Neutrophil (primary cell): ENCODE data around the gene CHODL.

Experiments used
- H3K27ac ChIP-seq: fragments of 200-600 bp; sonication (generic); 2 replicates; pipeline ENCODE4 v1.5.1; 2016; ENCODE audit warnings: mild to moderate bottlenecking, moderate library complexity
- H3K27me3 ChIP-seq: fragments of 200-600 bp; sonication (generic); 2 replicates; pipeline ENCODE4 v1.6.0; 2016; ENCODE audit warnings: mild to moderate bottlenecking
- H3K36me3 ChIP-seq: fragments of 200-600 bp; sonication (generic); 2 replicates; pipeline ENCODE4 v1.5.1; 2017
- H3K4me1 ChIP-seq, 2 experiments: fragments of 200-600 bp in 1 of 2; sonication (generic) in 1 of 2; 1 replicate in 1 of 2; 2 replicates in 1 of 2; pipeline versions ENCODE4 v1.5.1 to v1.6.1; 2013 to 2016; ENCODE audit warnings: low read depth in 1 of 2, low read length in 1 of 2, mild to moderate bottlenecking in 1 of 2, moderate library complexity in 1 of 2; ENCODE audit not compliant: control insufficient read depth in 1 of 2, insufficient read depth in 1 of 2
- H3K4me3 ChIP-seq, 2 experiments: fragments of 200-600 bp in 1 of 2; sonication (generic) in 1 of 2; 1 replicate in 1 of 2; 2 replicates in 1 of 2; pipeline ENCODE4 v1.5.1; 2013 to 2016; ENCODE audit warnings: low read depth in 1 of 2, low read length in 1 of 2, mild to moderate bottlenecking in 1 of 2, moderate library complexity in 1 of 2
- H3K9me3 ChIP-seq: fragments of 200-600 bp; sonication (generic); 2 replicates; pipeline ENCODE4 v1.5.1; 2016
- TF ChIP-seq, protein P1 (sequence below): fragments of 200-600 bp; sonication (generic); IDR thresholded peaks from 2 replicates; pipeline ENCODE4 v1.5.1; 2016; ENCODE audit warnings: antibody characterized with exemption

Gene CHODL, protein sequence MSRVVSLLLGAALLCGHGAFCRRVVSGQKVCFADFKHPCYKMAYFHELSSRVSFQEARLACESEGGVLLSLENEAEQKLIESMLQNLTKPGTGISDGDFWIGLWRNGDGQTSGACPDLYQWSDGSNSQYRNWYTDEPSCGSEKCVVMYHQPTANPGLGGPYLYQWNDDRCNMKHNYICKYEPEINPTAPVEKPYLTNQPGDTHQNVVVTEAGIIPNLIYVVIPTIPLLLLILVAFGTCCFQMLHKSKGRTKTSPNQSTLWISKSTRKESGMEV

DNA sequence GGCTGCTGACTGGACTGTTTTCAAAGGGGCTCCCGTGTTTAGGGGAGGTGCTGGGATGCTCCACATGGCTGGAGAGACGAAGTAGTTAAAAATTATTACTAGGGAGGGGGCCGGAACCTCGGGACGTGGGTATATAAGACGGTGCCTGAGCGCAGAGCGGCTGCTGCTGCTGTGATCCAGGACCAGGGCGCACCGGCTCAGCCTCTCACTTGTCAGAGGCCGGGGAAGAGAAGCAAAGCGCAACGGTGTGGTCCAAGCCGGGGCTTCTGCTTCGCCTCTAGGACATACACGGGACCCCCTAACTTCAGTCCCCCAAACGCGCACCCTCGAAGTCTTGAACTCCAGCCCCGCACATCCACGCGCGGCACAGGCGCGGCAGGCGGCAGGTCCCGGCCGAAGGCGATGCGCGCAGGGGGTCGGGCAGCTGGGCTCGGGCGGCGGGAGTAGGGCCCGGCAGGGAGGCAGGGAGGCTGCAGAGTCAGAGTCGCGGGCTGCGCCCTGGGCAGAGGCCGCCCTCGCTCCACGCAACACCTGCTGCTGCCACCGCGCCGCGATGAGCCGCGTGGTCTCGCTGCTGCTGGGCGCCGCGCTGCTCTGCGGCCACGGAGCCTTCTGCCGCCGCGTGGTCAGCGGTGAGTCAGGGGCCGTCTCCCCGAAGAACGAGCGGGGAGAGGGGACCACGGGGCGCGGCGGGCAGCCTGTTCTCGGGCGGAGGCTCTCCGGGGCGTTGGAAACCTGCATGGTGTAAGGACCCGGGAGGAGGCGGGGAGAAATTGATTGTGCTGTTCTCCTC, at the start of gene CHODL:
Gene CHODL (plus strand): TSS at position 163 of the 793 bp plus-strand sequence. CDS start 391 bp downstream, at position 554.
- TF ChIP-seq, protein P1, sequence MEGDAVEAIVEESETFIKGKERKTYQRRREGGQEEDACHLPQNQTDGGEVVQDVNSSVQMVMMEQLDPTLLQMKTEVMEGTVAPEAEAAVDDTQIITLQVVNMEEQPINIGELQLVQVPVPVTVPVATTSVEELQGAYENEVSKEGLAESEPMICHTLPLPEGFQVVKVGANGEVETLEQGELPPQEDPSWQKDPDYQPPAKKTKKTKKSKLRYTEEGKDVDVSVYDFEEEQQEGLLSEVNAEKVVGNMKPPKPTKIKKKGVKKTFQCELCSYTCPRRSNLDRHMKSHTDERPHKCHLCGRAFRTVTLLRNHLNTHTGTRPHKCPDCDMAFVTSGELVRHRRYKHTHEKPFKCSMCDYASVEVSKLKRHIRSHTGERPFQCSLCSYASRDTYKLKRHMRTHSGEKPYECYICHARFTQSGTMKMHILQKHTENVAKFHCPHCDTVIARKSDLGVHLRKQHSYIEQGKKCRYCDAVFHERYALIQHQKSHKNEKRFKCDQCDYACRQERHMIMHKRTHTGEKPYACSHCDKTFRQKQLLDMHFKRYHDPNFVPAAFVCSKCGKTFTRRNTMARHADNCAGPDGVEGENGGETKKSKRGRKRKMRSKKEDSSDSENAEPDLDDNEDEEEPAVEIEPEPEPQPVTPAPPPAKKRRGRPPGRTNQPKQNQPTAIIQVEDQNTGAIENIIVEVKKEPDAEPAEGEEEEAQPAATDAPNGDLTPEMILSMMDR = no peak
- peaks cover 56% of the 10 kb centered on the region for H3K27me3 ChIP-seq
- H3K36me3 ChIP-seq = no peaks in the 10 kb centered on the region
- no peak within 1 kb of the TSS for H3K4me3 ChIP-seq
- no peaks in the 10 kb centered on the region for H3K4me1 ChIP-seq
- no peak within 1 kb of the TSS for H3K27ac ChIP-seq
- no peaks in the 10 kb centered on the region for H3K9me3 ChIP-seq

DNA sequence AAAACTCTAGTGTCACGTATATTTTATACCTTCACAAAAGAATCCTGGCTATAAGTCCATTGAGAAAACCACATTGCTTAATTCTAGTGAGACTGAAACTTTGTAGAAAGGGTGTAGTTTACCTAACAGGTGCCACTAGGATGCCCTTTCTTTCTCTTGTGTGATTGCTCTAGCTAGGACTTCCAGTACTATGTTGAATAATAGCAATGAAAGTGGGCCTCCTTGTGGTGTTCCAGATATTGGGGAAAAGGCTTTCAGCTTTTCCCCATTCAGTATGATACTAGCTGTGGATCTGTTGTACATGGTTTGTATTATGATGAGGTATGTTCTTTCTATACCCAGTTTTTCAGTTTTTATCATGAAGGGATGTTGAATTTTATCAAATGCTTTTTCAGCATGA, 39.7 kb upstream of the CHODL start:
- no peaks in the 10 kb centered on the region for H3K9me3 ChIP-seq
- H3K4me3 ChIP-seq = no peak overlapping the region
- no peaks in the 10 kb centered on the region for H3K36me3 ChIP-seq
- H3K4me1 ChIP-seq = no peaks in the 10 kb centered on the region
- no peak overlapping the region for H3K27ac ChIP-seq
- TF ChIP-seq, protein P1 = no peak
- no peaks in the 10 kb centered on the region for H3K27me3 ChIP-seq

DNA sequence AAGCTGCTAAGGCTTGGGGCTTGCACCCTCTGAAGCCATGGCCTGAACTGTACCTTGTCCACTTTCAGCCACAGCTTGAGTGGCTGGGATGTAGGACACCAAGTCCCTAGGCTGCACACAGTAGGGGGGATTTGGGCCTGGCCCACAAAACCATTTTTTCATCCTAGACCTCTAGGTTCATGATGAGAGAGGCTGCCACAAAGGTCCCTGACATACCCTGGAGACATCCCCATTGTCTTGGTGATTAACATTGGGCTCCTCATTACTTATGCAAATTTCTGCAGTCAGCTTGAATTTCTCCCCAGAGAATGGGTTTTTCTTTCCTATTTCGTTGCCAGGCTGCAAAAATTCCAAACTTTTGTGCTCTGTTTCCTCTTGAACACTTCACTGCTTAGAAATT, 26.3 kb upstream of the CHODL start:
- no peaks in the 10 kb centered on the region for H3K27me3 ChIP-seq
- H3K9me3 ChIP-seq = no peaks in the 10 kb centered on the region
- no peak overlapping the region for H3K27ac ChIP-seq

DNA sequence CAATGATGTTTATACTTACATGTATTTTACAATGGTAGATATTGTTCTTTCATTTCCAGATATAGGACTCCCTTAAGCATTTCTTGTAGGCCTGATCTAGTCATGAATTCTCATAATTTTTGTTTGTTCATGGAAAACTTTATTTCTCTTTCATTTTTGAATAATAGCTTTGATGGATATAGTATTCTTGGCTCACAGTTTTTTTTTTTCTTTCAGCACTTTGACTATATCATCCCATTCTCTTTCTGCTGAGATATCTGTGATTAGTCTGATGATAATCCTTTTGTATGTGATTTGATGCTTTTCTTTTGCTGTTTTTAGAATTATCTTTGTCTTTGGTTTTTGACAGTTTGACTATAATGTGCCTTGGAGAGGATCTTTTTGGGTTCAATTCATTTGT, 24.1 kb upstream of the CHODL start:
- H3K27ac ChIP-seq = no peak overlapping the region
- no peaks in the 10 kb centered on the region for H3K4me1 ChIP-seq
- H3K27me3 ChIP-seq = no peaks in the 10 kb centered on the region
- H3K4me3 ChIP-seq = no peak overlapping the region
- H3K36me3 ChIP-seq = no peaks in the 10 kb centered on the region
- TF ChIP-seq, protein P1 = no peak
- no peaks in the 10 kb centered on the region for H3K9me3 ChIP-seq

More for the DNA sequence above, 26.3 kb upstream of the CHODL start:
- H3K36me3 ChIP-seq = no peaks in the 10 kb centered on the region
- no peaks in the 10 kb centered on the region for H3K4me1 ChIP-seq
- no peak overlapping the region for H3K4me3 ChIP-seq
- TF ChIP-seq, protein P1 = no peak

DNA sequence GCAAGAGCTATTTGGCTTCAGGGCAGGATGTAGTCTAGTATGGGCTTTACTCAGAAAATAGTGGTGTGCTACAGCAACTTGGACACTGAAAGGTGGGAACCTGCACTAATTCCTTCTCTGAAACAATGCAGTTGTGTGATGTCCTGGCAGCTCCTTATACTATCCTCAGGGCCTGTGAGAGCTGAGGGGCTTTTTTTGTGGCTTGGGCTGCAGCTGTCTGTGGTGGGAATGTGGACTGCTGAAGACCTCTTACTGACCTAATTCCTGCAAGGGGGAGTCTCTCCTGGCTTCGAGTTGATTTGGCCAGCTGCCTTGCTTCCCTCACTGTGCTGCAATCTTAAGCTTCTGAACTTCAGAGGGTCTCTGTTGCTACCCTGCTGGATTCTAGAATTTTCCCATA, 22.3 kb upstream of the CHODL start:
- H3K27me3 ChIP-seq = no peaks in the 10 kb centered on the region
- no peaks in the 10 kb centered on the region for H3K36me3 ChIP-seq
- H3K9me3 ChIP-seq = no peaks in the 10 kb centered on the region
- H3K4me1 ChIP-seq = no peaks in the 10 kb centered on the region
- H3K4me3 ChIP-seq = no peak overlapping the region
- TF ChIP-seq, protein P1 = no peak
- no peak overlapping the region for H3K27ac ChIP-seq
